GM12878 (cell line): ENCODE measurements around the gene METRN. TPM values are rescaled to one million over a fixed set of nuclear protein-coding genes. Genes with fewer than 3 reads are reported as not detected.

Experiments
- GATAD2B ChIP-seq: fragments of 450-650 bp; conservative IDR thresholded peaks from 2 replicates; pipeline ENCODE4 v1.6.1; 2017; ENCODE audit warnings: low read depth, mild to moderate bottlenecking, moderate library complexity
- LARP7 ChIP-seq: fragments of 450-650 bp; IDR thresholded peaks from 2 replicates; pipeline ENCODE4 v1.6.1; 2017; ENCODE audit warnings: mild to moderate bottlenecking
- MEF2B ChIP-seq: fragments of 450-650 bp; IDR thresholded peaks from 2 replicates; pipeline ENCODE4 v1.6.1; 2018; ENCODE audit warnings: mild to moderate bottlenecking, moderate library complexity; ENCODE audit not compliant: partially characterized antibody, poor library complexity, severe bottlenecking
- NKRF ChIP-seq: fragments of 450-650 bp; conservative IDR thresholded peaks from 2 replicates; pipeline ENCODE4 v1.6.1; 2017; ENCODE audit warnings: mild to moderate bottlenecking, moderate library complexity
- PKNOX1 ChIP-seq: fragments of 450-650 bp; IDR thresholded peaks from 2 replicates; pipeline ENCODE4 v1.6.1; 2016; ENCODE audit warnings: mild to moderate bottlenecking
- POLR2A ChIP-seq: IDR thresholded peaks from 2 replicates; pipeline ENCODE4 v1.6.1; 2011; ENCODE audit warnings: low read depth, mild to moderate bottlenecking, low read length
- POLR2AphosphoS5 ChIP-seq: IDR thresholded peaks from 2 replicates; pipeline ENCODE4 v1.6.1; 2011; ENCODE audit warnings: mild to moderate bottlenecking, low read length, inconsistent platforms
- RELB ChIP-seq: fragments of 450-650 bp; IDR thresholded peaks from 2 replicates; pipeline ENCODE4 v1.6.1; 2017; ENCODE audit warnings: low read depth, mild to moderate bottlenecking, moderate library complexity
- SIN3A ChIP-seq: IDR thresholded peaks from 2 replicates; pipeline ENCODE4 v1.6.1; 2012; ENCODE audit warnings: low read depth, low read length, improper control_type of control experiment
- TAF1 ChIP-seq: IDR thresholded peaks from 2 replicates; pipeline ENCODE4 v1.6.1; 2011; ENCODE audit warnings: mild to moderate bottlenecking, low read depth, low read length, borderline replicate concordance
- TCF3 ChIP-seq: IDR thresholded peaks from 2 replicates; pipeline ENCODE4 v1.6.1; 2012; ENCODE audit warnings: low read depth, mild to moderate bottlenecking, low read length, borderline replicate concordance; ENCODE audit not compliant: insufficient read depth
- polyA plus RNA-seq, 11 experiments: library from polyadenylated mRNA; depleted of rRNA in 4 of 11; unstranded in 6 of 11; stranded (reverse) in 5 of 11; fragments of >200 nt; fragmentation: Nextera tagmentation in 4 of 11; fragmentation: Illumina TruSeq in 1 of 11; extraction: Ambion mirVana in 4 of 11; extraction: Trizol in 1 of 11; gene quantifications; 1 replicate in 1 of 11; 2 replicates in 10 of 11; pipeline versions ENCODE4 v1.2.1 to v1.2.3, GENCODE V29; 2011 to 2016; ENCODE audit warnings: inconsistent platforms in 2 of 11, missing spikeins in 2 of 11, low read depth in 1 of 11
- total RNA-seq, 4 experiments: library from RNA; depleted of rRNA in 3 of 4; stranded (reverse); fragments of >200 nt in 3 of 4; fragmentation: Illumina TruSeq in 1 of 4; extraction: Trizol in 1 of 4; gene quantifications; 2 replicates each; pipeline versions ENCODE4 v1.2.1 to v1.2.3, GENCODE V29; 2013 to 2021

Gene METRN
- total and polyA plus RNA-seq, 10 of the 15 experiments (the other 5 are each of a cell fraction or from before 2014, with no cell fraction given), result 0.11 to 12.8 (median 1.1) TPM; not detected in 1

- peak; percentile 95 for TF ChIP-seq NKRF
- peak; percentile 81; the same call in 1 of the 2 replicates for TF ChIP-seq SIN3A
- TF ChIP-seq PKNOX1, result peak; percentile 55
- TF ChIP-seq MEF2B, result no peak
- TF ChIP-seq TAF1, result peak; percentile 32; the same call in 1 of the 2 replicates
- TF ChIP-seq TCF3, result peak; percentile 78
- peak; percentile 88 for TF ChIP-seq POLR2AphosphoS5
- peak; percentile 96 for TF ChIP-seq LARP7
- no peak for TF ChIP-seq POLR2A
- peak; percentile 96 for TF ChIP-seq GATAD2B
- TF ChIP-seq RELB, result no peak
Observed at GRCh38 chr16:720990-721764, 6.3 kb downstream of the METRN start, which contains the start of gene ANTKMT (continued).
